TTC549 (cell line): ENCODE results near the gene TJP3.

Experiments
- FAIRE-seq: peaks from 2 replicates; lab custom pipeline; 2012; peaks lifted over from hg19 to GRCh38; lab: Jason Lieb, UNC

The TJP3 gene

DNA sequence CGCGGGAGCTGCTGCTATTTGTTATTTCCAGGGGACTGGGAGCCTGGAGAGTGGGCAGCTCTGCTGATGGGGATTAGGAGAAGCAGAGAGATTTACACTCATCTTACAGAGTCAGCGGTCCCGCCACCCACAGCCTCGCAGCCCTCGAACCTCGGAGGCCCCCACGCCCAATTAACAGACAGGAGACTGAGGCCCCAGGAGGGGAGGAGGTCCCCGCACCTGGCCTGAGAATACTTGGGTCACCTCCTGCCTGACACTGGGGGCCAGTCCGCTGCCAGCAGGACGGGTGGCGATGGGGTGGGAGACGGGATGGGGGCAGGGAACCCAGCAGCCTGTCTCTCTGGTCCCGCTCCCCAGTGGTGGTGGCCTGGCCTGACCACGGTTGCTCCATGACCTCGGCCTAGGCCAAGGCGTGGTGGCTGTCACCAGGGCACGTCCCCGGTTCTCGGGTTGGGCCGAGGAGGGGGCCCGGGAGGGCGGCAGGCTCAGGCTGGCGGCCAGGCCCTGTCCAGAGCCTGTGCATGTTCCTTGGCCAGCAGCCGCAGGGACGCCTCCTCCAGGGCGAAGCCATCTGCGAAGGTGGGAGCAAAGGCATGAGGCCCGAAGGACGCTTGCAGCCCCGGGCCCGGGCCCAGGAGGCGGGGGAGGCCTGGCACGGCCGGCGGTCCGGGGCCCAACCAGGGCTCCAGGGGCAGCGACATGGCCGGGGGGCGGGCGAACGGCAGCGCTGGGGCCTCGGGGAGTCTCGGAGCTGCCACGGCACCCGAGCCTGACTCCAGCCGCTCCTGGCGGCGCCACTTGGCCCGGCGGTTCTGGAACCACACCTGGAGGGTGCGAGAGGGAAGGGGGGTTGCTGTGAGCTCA, 62.2 kb downstream of the TJP3 start:
- FAIRE-seq = no peak

DNA sequence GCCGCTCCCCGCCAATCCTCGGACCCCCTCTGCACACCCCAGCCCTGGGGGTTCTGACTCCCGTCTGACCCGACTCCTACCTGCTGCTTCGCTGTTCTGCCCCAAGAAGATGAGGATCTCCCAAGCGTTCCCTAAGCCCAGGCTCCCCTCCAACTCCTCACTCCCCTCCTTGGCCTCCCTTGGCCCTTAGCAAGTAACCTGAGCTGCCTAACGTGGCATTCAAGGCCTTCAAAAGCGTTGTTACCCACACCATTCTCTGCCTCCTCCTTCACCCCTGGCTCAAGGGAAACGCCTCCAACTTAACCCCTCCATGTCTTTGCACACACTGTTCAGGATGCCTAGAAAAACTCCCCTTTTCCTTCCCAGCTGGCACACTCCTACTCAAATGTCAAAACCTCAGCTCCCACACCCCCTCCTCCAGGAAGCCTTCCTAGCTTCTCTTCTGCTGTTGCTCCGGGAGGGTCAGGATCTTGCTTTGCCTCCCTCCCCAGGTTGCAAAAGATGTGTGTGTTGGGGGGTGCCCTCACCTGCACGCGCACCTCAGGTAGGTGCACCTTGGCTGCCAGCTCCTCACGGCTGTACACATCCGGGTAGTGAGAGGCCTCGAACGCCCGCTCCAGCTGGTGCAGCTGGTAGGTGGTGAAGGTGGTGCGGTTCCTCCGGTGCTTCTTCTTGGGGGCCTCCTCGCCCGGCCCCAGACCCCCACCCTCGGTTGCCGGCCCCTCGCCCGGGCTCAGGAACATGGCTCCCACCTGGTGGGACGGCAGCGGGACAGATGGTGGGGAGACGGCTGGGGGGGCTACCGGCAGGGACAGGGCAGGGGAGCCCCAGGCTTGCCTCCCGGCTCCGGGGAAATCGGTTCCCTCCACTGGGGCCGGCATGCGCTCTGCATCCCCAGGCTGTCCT, 63.1 kb downstream of the TJP3 start:
- no peak for FAIRE-seq

DNA sequence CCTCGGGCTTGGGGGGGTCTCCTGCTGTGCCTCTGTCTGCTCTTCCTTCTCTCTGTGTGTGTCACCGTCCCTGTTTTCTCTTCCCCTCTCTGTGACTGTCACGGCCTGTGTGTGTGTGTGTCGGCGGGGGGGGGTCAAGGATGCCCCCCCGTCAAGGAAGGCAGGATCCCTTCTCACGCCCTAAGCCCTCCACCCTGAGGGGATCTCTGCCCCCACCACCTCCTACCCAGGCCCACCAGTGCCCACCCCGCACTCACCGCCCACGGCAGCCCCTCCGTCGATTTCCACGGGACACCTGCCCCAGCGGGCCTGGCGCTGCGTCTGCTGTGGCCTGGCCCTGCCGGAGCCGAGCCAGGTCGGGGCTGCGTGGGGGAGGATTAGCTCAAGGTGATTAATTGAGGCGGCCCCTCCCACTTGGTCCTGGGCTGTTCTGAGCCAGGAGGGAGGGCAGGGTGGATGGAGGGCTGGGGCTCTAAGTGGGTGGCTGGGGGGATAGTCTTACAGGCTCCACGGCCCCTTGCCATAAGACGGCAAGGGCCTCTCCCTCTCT, 63.8 kb downstream of the TJP3 start, which contains the start of gene RAX2:
TSS of gene RAX2 (minus strand) at position 323 of the 550 bp plus-strand sequence. CDS start 486 bp downstream, outside the sequence.
- no peak for FAIRE-seq

DNA sequence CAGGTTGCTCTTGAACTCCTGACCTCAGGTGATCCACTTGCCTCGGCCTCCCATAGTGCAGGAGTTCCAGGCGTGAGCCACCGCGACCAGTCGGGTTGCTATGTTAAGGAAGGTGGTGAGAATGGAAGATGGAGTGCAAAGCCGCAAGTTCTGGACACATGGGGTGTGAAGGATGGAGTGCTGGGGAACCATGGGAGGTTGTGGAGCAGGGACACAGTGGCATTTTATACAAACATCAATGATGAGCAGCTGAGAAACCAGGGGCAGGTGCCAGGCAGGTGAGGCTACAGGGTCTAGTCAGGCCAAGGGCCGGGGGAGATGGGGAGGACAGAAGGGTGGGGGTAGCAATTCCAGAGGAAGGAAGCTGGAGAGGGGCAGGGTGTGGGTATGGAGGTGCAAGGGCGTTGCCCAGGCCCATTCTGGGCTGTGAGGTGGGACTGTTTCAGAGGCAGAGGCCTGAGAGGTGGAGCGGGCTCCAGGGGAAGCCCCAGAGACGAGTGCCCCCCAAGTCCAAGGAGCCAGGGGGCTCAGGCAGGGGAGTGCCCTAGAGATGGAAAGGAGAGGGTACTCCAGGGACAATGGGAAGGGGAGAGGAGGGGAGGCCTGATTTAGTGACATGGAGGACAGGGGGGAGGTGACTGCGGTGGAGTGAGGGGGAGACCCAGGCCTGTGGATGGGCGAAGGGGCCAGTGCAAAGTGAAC, 65.8 kb downstream of the TJP3 start:
- FAIRE-seq = no peak

DNA sequence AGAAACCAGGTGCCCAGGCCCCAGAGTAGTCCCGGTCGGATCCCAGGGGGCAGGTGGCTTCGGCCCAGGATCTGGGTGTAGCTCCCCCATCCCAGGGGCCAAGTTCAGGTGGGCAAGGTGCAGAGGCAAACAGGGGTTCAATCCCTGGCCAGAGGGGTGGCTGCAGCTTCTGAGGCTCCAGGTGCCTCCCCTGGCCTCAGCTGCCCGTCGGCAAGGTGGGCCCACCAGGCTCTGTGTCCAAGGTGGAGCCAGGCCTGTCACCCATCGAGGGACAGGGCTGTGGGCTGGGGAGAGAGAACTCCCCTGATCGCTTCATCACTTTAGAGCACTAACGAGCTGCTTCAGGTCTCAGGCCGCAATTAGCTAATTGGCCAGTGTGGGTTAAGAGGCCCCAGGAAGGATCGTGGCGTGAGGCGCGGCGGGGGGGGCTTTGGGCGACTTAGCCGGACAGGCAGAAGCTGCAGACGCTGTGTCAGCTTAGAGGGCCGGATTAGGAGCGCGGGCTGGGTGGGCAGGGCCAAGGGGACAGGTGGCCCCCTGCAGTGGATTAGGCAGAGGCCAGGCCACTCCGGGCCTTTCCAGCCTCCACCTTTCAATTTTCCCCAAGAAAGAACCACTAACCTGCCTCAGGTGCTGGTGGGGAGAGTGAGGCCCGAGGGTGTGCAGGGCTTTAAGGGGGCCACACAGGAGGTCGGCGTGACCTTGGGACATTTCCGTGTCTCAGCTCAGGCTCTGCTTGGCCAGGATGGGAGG, 66.6 kb downstream of the TJP3 start:
- FAIRE-seq = no peak

DNA sequence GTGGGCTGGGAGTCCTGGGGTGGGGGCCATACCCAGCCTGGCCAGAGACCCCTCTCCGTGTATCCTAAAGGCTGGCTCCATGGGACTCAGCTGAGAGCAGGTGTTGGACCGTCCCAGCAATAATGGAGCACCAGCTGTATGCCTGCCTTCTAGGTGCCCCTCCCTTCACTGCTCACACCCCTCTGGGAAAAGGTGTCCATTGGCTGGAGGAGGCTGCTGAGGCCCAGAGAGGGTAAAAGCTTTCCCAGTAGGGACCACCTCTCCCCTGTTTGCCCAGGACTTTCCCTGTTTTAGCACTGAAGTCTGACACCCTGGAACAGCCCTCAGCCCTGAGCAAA, 67.2 kb downstream of the TJP3 start:
- no peak for FAIRE-seq

DNA sequence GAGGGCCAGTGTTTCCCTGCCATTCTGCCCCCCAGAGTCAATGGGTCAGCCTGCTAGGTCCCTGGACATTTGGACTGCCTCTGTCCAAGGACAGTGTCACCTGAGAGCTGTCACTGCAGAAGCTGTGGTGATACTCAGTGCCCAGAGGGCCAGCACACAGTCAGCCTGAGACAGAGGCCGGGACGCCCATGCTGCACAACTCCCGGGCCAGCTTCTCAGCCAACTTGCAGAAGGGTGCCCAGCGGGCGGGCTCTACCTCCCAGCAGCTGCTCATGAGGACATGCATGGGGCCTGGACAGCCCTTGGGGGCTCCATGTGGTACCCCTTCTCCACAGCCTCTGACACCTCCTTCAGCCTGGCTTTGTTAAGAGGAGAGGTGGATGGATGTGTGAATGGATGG, 67.6 kb downstream of the TJP3 start:
- FAIRE-seq = no peak

DNA sequence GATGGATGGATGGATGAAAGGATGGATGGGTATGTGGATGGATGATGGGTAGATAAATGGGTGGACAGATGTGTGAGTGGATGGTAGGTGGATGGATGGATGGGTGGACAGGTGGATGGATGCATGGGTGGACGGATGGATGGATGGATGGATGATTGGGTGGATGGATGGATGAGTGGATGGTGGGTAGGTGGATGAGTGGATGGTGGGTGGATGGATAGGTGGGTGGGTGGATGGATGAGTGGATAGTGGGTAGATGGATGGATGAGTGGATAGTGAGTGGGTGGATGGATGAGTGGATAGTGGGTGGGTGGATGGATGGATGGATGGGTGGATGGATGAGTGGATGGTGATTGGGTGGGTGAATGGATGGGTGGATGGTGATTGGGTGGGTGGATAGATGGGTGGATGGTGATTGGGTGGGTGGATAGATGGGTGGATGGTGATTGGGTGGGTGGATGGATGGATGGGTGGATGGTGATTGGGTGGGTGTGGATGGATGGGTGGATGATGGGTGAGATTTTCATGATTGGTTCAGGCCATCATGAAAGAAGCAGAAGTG, 68.4 kb downstream of the TJP3 start:
- no peak for FAIRE-seq

DNA sequence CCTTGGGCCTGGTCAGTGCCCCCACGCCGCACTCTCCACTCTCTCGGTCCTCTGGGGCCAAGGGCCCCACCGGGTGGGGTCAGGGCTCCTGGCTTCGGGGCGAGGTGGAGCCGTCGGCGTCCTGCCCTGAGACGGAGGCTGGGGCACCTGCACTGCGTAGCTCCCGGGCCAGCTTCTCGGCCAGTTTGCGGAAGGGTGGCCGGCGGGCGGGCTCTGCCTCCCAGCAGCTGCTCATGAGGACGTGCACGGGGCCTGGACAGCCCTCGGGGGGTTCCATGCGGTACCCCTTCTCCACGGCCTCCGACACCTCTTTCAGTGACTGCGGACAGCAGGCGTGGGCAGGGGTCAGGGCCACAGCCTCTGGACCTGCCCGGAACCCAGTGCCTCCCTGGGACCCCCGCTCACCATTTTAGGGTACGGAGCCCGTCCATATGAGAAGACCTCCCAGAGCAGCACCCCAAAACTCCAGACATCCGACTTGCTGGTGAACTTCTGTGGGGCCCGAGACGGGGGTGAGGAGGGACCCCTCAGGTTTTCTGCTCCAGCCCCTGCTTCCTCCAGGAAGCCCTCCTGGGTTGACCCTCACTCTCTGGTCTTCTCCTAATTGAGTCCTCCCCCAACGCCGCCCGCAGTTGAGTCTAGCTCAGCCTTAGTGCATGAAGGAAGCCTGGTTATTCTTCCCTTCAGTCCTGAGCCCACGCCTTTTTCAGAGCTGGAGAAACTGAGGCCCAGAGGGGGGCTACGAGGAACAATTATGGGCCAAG, 70.1 kb downstream of the TJP3 start:
- FAIRE-seq = no peak

DNA sequence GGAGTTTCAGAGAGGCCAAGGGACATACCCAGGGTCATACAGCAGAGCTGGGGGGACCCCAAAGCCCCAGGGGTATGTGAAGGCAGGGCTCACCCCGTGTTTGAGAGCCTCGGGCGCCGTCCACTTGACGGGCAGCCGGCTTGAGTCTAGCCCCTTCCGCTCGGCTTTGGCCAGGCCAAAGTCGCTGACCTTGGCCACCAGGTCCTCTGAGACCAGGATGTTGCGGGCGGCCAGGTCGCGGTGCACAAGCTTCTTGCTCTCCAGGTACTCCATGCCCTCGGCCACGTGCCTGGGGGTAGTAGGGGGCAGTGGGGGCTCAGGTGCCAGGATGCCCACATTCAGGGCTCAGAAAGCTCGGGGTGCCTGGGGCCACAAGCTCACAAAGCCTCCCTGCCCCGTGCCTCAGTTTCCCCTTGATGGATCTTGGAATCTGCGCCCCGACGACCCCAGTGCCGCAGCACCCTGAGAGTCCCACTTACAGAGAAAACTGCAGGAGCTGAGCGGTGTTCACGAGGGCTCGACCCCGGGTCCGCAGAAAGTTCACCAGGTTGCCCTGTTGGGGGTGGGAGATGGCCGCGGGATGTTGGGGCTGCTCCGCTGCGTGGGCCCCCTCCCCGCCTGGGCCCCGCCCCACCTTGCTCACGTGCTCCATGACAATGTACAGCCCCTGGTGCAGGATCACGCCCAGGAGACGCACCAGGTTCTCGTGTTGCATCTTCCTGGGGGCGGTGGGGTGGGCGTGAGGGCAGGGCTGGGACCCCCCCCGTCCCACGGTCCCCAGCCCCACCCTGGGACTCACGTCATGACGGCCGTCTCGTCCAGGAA, 70.9 kb downstream of the TJP3 start:
- FAIRE-seq = no peak

DNA sequence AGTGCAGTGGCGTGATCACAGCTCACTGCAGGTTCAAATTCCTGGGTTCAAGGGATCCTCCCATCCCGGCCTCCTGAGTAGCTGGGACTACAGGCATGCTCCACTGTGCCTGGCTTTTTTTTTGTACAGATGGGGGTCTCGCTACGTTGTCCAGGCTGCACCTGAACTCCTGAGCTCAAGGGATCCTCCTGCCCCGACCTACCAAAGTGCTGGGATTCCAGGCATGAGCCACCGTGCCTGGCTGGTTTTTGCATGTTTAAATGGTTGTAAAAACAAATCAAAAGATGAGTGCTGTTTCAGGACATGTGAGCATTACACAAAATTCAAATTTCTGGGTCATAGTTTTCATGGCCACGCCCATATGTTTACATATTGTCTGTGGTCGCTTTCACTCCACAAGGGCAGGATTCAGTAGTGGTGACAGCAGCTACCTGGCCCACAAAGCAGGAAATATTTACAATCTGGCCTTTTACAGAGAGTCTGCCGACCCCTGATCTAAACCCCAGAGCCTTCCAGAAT, 72.7 kb downstream of the TJP3 start:
- no peak for FAIRE-seq

DNA sequence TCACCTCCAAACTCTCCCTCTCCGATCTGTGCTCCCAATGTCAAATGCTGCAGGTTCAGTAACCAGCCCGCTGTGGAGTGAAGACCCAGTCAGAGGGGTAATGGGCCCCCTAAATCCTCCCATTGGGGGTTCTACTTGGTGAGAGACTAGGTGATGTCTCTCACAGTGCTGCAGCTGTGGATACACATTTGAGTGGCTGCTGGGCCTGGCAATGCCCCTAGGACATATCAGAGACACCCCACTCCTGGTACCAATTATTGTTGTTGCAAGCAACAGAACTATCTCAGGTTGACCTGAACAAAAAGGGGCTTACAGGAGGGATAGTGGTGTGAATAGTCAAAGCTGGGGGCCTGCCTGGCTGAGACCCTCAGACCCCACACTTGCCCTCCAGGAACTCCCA, 73.4 kb downstream of the TJP3 start:
- FAIRE-seq = no peak

DNA sequence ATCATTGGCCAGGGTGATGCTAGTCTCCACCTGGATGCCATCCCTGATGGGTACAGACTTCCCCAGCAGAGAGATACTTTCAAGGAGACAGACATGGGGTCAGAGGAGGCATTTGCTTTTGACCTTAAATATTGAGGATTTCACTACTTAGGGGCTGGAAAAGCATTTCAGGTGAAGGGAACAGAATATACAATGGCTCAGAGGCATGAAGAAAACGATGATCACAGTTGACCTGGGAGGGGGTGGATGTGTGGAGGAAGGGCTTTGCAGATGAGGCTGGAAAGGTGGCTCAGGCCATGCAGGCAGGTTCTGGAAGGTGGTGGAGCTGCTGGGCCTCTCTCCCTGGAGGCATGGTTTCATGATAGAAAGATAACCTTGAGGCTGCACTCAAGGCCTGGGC, 74.1 kb downstream of the TJP3 start:
- FAIRE-seq = no peak

DNA sequence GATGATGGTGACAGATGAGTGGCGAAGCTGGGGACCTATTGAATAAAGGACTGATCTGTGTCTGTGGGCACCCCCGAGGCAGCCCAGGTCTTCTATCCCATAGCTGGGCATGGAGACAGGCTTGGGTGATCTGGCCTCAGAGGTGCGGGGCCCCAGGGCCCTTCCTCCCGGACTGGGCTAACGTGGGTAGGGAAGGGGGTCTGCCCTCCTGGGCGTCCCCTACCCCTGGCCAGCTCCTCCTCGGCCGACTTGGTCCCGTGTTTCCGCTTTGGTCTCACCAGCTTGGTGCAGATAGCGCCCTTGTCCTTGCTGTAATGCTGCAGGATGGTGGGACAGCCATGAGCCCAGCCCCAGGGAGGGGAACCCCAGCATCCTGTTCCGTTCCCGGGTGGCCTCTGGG, 74.7 kb downstream of the TJP3 start:
- no peak for FAIRE-seq

DNA sequence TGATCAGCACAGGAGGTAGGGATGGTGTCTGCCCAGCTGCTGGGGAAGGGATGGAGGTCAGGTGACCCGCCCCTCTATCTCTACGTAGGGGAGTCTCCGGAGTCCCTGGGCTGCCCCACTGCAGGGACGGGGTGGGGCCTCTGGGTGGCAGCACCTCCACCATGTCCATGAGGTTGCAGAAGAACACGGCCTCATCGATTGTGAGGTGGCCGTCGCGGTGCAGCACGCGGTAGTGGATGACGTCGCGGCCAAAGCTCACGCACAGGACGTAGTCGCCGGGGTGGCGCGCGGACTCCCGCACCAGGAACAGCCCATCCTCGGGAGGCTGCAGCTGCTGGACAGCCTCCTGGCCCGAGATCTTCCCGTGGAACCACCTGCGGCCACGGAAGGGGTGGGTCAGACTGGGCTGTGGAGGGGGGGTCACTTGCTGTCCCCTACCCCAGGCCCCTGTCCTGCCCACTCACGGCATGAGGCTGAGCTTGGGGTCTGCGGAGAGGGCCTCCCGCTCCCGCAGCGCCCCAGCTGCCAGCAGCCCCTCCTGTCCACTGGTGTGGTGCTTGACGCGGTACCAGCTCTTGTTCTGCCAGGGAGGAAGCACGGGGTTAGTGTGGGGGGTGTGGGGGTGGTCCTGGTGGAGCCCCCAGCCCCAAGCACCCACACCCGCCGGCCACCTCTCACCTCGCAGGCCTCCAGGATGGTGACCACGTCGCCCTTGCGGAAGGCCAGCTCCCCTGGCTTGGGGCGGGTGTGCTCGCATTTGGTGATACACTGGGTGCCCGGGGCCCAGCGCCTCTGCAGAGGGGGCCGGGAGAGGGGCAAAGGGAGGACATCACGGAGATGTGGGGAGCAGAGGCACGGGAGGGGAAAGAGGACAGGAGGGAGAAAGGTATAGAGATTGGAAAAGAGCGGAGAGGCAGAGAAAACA, 75.7 kb downstream of the TJP3 start:
- no peak for FAIRE-seq

DNA sequence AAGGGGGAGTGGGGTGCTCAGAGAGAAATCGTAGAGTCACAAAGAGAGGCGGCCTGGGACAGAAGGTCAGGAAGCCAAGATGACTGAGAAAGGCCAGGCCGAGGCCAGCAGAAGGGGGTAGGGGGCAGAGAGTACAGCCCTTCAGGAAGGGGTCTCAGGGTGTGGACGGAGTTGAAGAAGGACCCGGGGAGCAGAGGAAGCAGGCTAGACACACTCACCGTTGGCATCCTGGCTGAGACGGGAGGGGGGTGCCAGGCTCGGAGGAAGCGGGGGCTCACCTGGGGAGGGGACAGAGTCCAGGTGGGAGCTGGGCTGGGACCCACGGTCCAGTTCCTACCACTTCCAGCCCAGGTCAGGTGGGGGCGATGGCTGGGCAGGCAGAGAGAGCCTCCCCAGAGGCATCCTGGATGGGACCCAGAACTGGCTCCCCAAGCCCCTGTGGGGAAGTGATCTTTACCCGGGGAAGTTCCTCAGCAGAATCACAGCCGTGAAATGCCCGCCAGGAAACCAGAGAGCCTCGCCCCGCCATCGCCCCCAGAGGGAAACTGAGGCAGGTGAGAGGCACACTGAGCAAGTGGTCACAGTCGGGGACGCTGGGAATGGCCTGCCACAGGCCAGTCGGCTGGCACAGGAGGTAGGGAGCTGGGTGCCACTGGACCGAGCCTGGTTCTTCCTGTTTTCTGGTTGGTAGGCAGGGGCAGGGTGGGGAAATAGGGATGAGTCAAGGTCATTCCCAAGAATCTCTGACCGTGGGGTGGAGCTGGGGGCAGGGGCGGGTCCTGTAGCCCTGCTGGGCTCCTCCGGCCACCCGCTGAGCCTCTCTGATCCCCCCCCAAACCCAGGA, 76.6 kb downstream of the TJP3 start:
- FAIRE-seq = no peak

DNA sequence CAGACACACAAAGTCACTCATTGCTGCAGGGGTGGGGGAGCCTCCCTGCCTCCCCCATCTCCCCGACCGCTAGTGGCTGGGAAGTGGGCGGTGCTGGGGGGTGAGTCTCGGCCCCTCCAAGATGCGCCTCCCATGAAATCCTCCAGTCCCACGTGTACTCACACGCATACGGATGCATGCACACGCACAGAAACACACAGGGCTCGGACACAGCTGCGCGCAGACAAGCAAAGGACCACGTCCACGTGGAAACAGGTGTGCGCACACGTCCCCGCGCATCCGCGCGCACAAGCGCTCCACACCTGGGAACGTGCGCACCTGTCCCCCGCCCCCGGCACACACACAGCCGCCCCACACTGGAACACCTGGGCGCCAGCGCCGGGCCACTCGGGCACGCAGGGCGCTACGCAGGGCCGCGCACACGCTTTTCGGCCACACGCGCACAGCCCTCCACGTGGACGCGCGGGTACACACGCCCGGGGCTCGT, 77.3 kb downstream of the TJP3 start:
- no peak for FAIRE-seq
